Epithelial cell of prostate (primary cell): ENCODE data around the gene ZCCHC24.

Experiments
- DNase-seq: peaks from one replicate; pipeline ENCODE4 v3.0.0-alpha.2; 2011; ENCODE audit warnings: low read depth, low spot score
- H3K27ac ChIP-seq: fragments of 450-650 bp; 2 replicates; pipeline ENCODE4 v1.5.1; 2017; ENCODE audit warnings: mild to moderate bottlenecking

Gene ZCCHC24

GRCh38 chr10:79415736-79416577 is 29.5 kb downstream of the ZCCHC24 start:
- no peak overlapping the region for H3K27ac ChIP-seq
- DNase-seq = no peak

DNA sequence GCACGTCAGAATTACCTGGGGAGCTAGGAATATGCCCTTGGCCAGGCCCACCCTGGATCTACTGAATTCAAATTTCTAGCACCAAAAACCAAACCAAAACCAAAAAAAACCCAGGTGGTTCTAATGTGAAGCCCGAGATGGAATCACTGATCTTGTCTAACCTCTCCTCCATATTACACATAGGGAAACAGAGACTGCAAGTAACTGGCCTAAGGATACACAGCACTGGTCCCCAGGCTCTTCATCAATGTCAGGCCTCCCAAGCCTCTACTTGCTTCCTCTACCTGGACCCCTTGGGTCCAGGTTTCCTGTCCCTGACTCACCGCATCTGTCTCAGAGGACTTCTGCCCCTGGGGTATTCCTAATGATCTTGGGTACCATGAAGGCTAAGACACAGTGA is 30.7 kb downstream of the ZCCHC24 start:
- DNase-seq = no peak
- no peak overlapping the region for H3K27ac ChIP-seq

DNA sequence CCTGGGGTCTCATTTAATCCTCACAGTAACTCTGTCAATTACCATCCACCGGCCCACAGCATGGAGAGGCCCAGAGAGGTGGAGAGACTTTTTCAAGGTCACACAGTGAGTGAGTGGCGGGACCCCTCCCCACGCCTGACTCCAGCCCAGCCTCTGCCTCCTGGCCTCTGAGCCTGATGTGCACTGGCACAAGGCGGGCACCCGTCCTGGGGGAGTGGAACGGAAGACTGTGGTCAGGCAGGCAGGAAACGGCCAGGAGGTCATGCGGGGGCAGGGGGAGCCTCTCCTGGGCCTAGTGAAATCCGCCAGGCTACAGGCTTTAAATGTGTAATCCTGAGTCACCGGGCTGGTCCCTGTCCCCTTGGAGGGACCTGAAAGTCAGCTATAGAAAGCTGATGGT is 32.2 kb downstream of the ZCCHC24 start:
- no peak for DNase-seq
- H3K27ac ChIP-seq = no peak overlapping the region

GRCh38 chr10:79412516-79412915 is 32.9 kb downstream of the ZCCHC24 start:
- no peak overlapping the region for H3K27ac ChIP-seq
- no peak for DNase-seq

DNA sequence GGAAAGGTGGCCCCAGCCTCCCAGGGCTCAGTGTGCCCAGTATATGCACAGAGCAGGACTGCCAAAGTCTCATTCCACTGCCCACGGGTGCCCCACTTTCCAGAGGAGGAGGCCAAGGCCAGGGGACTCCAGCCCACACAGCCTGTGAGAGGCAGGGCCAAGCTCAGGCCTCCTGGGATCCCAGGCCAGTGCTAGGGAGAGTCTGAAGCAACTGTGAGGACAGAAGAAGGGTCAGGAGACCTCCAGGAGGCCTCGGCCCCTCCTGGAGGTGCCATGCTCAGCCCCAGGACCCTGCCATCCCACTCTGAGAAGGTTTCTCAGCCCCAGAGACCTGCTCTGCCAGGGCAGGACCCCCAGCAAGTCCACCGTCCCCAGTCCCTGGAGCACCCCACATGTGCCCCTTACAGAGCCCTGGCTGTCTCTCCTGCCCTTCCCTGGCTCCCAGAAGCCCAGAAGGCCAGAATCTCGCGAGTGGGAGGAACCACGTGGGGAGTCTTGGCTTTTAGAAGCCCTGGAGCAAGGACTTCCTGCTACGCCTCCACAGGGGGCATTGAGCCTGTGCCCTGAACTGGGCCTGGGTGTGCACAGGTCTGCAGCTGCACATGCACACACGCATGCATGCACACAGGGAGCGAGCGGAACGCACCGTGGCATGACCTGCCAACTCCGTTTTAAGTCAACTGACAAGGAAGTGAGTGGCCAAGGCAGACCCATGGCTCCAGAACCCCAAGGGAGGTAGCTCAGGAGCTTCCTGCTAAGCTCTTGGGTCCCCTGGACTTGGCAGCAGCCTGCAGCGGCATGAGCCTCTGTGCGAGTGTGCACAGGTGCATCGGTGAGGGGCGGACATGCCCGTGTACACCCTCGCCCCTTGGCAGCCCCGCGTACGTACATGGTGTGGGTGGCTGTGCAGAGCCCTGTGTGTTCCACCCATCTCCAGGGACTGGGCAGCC is 33.6 kb downstream of the ZCCHC24 start:
- H3K27ac ChIP-seq = no peak overlapping the region
- no peak for DNase-seq

GRCh38 chr10:79410315-79411094 is 34.9 kb downstream of the ZCCHC24 start:
- DNase-seq = no peak
- H3K27ac ChIP-seq = no peak overlapping the region

GRCh38 chr10:79409726-79410085 is 35.7 kb downstream of the ZCCHC24 start:
- no peak overlapping the region for H3K27ac ChIP-seq

GRCh38 chr10:79409038-79409725 is 36.2 kb downstream of the ZCCHC24 start:
- DNase-seq = no peak
- no peak overlapping the region for H3K27ac ChIP-seq

More at GRCh38 chr10:79409726-79410085, 35.7 kb downstream of the ZCCHC24 start:
- DNase-seq = no peak

- DNase-seq = no peak
- H3K27ac ChIP-seq = no peak overlapping the region
Observed at GRCh38 chr10:79407811-79408795, 37.3 kb downstream of the ZCCHC24 start.

DNA sequence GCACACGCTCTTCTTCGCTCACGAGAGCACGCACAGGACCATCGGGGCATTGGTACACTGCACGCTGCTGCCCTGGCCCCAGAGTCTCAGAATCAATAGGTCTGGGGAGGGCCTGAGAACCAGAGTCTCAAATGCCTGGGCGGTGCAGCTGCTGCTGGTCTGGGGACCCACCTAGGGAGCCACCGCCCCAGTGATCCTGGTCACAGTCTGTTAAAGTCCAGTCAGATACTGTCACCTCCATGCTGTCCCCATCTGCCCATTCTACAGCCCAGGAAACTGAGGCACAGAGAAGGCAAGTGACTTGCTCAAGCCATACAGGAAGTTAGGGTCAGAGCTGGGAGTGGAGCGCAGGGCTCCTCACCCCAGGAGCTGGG is 38.0 kb downstream of the ZCCHC24 start:
- DNase-seq = no peak
- no peak overlapping the region for H3K27ac ChIP-seq

GRCh38 chr10:79406683-79407422 is 38.6 kb downstream of the ZCCHC24 start:
- no peak for DNase-seq
- H3K27ac ChIP-seq = no peak overlapping the region

DNA sequence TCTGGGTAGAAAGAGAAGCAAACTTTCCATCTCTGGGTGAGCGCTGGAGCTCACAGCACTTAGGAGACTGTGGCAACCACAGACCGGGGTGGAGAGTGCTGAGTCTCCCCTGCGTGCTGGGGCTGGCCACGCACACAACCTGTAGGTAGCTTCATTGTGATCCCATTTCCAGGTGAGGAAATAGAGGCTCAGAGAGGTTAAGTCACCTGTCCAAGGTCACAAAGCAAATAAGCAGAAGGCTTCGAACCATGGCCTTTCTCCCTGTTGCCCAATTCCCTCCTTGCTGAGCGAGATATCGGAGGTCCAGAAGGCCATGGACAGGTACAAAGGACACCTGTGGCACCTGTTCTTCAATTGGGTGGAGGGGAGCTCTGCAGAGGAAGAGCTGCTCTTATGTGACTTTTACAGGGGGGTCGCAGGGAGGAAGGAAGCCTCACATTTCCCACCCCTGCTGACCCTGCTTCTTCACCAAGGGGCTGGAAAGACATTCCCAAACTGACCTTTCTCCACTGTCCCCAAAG is 39.4 kb downstream of the ZCCHC24 start:
- DNase-seq = no peak

DNA sequence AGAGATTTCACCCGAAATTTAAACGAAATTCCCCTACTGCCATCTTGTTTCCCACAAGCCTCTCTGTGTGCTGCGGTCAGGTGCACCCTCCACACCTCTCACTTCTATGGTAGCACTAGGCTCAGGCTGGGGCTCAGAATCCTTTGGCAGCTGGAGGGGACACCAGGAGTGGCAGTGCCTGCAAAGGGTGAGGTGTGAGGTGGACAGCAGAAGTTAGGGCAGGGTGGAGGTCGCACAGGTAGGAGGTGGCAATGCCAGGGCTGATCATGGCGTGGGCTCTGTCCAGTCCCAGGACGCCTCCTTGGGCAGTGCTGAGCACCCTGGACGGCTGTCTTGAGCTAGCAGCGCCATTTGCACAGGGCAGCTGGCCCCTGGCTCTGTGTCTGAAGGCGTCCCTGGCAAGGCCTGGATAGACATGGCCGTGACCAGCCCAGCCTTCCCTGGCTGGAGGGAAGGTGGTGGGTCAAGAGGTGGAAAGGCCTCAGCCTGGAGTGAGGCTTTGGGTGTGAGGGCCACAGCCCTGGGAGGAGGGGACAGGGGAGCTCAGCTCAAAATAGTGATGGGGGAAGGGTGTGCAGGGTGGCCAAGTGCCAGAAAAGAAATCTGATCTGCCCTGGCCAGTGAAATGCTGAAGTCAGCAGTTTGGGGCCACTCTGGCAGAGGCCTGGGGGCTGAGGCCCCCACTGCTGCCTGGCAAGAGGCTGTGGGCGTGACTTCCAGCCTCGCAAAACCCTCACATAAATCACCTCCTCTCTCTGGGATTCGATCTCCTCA is 40.0 kb downstream of the ZCCHC24 start:
- no peak for DNase-seq
- no peak overlapping the region for H3K27ac ChIP-seq

More for the DNA sequence above, 39.4 kb downstream of the ZCCHC24 start:
- no peak overlapping the region for H3K27ac ChIP-seq

GRCh38 chr10:79404690-79405131 is 40.7 kb downstream of the ZCCHC24 start:
- no peak overlapping the region for H3K27ac ChIP-seq
- no peak for DNase-seq

DNA sequence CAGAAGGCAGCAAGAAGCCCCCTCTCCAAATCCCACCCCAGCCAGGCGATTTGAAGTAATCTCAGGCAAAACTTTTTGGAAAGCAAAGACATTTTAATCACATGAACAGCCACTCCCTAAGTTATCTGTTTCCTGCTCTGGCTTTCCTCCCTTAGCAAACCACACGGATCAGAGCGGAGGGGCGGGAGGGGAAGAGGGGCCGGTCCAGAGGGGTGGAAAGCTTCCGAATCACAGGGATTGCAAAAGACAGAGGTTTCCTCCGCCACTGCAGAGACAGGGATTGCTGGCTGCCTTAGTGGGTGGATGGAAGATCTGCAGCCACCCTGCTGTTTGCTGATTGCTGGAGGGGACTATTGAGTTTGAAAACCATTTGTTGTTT is 41.2 kb downstream of the ZCCHC24 start:
- no peak overlapping the region for H3K27ac ChIP-seq
- no peak for DNase-seq

DNA sequence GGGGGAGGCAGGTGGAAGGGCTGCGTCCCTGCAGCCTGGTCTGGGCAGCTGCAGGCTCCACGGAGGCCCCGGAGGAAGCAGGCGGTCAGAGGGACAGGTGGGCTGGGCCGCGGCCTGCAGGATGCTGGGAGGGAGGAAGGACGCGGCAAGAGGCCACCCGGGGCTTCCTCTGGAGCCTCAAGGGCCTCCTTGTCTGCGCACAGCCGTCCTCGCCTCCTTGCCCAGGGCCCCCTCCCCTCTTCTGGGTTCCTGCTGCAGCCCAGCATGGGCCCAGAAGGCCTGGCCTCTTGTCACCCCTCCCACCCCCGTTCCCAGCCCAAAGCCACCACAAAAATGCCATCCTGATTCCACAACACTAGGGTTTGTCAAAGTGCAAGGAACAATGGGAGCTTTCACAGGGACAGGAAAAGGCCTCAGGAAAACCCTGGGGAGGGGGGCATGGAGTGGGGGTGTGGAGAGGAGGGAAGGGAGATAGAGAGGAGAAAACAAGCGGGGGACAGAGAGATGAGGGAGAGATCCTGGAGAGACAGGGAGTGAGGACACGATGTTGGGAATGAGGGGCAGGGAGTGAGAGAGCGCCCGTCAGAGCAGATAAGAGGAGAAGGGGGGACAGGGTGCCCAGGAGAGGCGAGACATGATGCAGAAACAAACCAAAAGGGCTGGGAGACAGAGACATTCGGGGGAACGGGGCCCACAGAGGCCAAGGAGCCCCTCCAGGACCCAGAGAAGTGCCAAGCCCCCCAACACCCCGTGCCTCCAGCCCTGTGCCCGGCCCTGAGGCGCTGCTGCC is 41.8 kb downstream of the ZCCHC24 start:
- no peak for DNase-seq
- no peak overlapping the region for H3K27ac ChIP-seq
